Measurements from ENCODE around the gene DCBLD1. TPM values are rescaled to one million over a fixed set of nuclear protein-coding genes. Genes with fewer than 3 reads are reported as not detected.
A peak's percentile ranks its signal among the peaks of the same experiment; 100 is the strongest.

The DCBLD1 gene
- total RNA-seq, 1 experiment from 2014 or later, result 19.5 TPM

GRCh38 chr6:117498159-117498558, 15.7 kb downstream of the DCBLD1 start:
- Histone ChIP-seq H3K4me1 (ENCODE audit: control insufficient read depth in 1 of 2, insufficient read depth in 2 of 2, low read length in 2 of 2) (peaks cover 32 to 57% of the 10 kb centered on the region in 2 experiments), H3K79me2 (ENCODE audit: insufficient read depth, low read length) (peaks cover 76% of the 10 kb centered on the region), H3K27ac (ENCODE audit: low read depth, low read length) (peak overlapping the region; percentile 8; the same call in 1 of the 2 replicates), H2AFZ (ENCODE audit: low read depth, low read length, poor library complexity, severe bottlenecking) (no peak overlapping the region), H3K9me2 (ENCODE audit: insufficient read depth) (no peaks in the 10 kb centered on the region), H3K27me3 (ENCODE audit: insufficient read depth, low read length) (no peaks in the 10 kb centered on the region), H3K4me3 (replicated peaks in 1 of 2; ENCODE audit: low read depth in 1 of 2, low read length in 2 of 2) (peak overlapping the region in 1 of 2 experiments; percentile 15; a peak in 2 of 4 replicates), H4K20me1 (ENCODE audit: insufficient read depth) (no peaks in the 10 kb centered on the region), H3K36me3 (ENCODE audit: control insufficient read depth in 1 of 2, insufficient read depth in 2 of 2, low read length in 2 of 2) (no peaks in the 10 kb centered on the region), H3K4me2 (ENCODE audit: low read length) (peak overlapping the region; percentile 54), H3K9ac (ENCODE audit: low read length) (peak overlapping the region; percentile 21), H3K9me3 (ENCODE audit: control insufficient read depth in 1 of 2, insufficient read depth in 1 of 2, low read depth in 1 of 2, low read length in 2 of 2) (no peaks in the 10 kb centered on the region)
- no peak for DNase-seq (ENCODE audit: low read depth, low spot score)
- intact Hi-C loops (cut with micrococcal nuclease), result no loop called here
- ATAC-seq, result peak; percentile 82
- ChIA-PET CTCF (no interaction called here), RAD21 (ENCODE audit: low non-redundant PET in 1 of 2, low total read pairs in 2 of 2, uncharacterized antibody in 2 of 2, unreplicated experiment in 2 of 2) (no interaction called here), POLR2A (no interaction called here)
- TF ChIP-seq SP1 (IDR thresholded peaks at IDR 0.05; ENCODE audit: low read depth) (peak; percentile 83), POLR2AphosphoS5 (IDR thresholded peaks at IDR 0.05; ENCODE audit: low read depth, low read length) (peak; percentile 30; the same call in 1 of the 2 replicates), SRF (IDR thresholded peaks at IDR 0.05; ENCODE audit: low read depth) (peak; percentile 55; the same call in 1 of the 2 replicates), CEBPB (IDR thresholded peaks at IDR 0.05; ENCODE audit: low read depth) (peak; percentile 62; the same call in 1 of the 2 replicates), CBX3 (IDR thresholded peaks at IDR 0.05; ENCODE audit: low read depth) (peak; percentile 71), ZNF274 (IDR thresholded peaks at IDR 0.05; ENCODE audit: low read depth, low read length) (no peak), SIN3A (IDR thresholded peaks at IDR 0.05; ENCODE audit: low read depth) (0 out of 2 replicates have a peak, but pooled peaks have one; percentile 32), JUND (IDR thresholded peaks at IDR 0.05) (peak; percentile 85), FOSL1 (IDR thresholded peaks at IDR 0.05; ENCODE audit: low read depth) (peak; percentile 93)
- TF ChIP-seq, protein P1, sequence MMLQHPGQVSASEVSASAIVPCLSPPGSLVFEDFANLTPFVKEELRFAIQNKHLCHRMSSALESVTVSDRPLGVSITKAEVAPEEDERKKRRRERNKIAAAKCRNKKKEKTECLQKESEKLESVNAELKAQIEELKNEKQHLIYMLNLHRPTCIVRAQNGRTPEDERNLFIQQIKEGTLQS (IDR thresholded peaks at IDR 0.05), result no peak
- TF ChIP-seq, protein P2, sequence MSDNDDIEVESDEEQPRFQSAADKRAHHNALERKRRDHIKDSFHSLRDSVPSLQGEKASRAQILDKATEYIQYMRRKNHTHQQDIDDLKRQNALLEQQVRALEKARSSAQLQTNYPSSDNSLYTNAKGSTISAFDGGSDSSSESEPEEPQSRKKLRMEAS (IDR thresholded peaks at IDR 0.05), result peak; percentile 45; the same call in 1 of the 2 replicates
- no TSS peak for BruUV-seq (replicated peaks)

GRCh38 chr6:117501722-117502121, 19.2 kb downstream of the DCBLD1 start:
- peaks cover 48% of the 10 kb centered on the region for H3K79me2 ChIP-seq (ENCODE audit: insufficient read depth, low read length)
- no peak for TF ChIP-seq FOSL1 (IDR thresholded peaks at IDR 0.05; ENCODE audit: low read depth)
- no peak for TF ChIP-seq CTCF (IDR thresholded peaks at IDR 0.05 in 2 of 3, conservative IDR thresholded peaks at IDR 0.05 in 1 of 3; ENCODE audit: borderline replicate concordance in 1 of 3, insufficient read depth in 1 of 3, low read depth in 2 of 3, low read length in 2 of 3)
- TF ChIP-seq, protein P2 (IDR thresholded peaks at IDR 0.05), result no peak
- TF ChIP-seq, protein P3, sequence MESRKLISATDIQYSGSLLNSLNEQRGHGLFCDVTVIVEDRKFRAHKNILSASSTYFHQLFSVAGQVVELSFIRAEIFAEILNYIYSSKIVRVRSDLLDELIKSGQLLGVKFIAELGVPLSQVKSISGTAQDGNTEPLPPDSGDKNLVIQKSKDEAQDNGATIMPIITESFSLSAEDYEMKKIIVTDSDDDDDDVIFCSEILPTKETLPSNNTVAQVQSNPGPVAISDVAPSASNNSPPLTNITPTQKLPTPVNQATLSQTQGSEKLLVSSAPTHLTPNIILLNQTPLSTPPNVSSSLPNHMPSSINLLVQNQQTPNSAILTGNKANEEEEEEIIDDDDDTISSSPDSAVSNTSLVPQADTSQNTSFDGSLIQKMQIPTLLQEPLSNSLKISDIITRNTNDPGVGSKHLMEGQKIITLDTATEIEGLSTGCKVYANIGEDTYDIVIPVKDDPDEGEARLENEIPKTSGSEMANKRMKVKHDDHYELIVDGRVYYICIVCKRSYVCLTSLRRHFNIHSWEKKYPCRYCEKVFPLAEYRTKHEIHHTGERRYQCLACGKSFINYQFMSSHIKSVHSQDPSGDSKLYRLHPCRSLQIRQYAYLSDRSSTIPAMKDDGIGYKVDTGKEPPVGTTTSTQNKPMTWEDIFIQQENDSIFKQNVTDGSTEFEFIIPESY (IDR thresholded peaks at IDR 0.05; ENCODE audit: extremely low read depth, insufficient replicate concordance, low read length), result no peak
- no peak for TF ChIP-seq ELF1 (IDR thresholded peaks at IDR 0.05; ENCODE audit: borderline replicate concordance, low read depth)
- TF ChIP-seq POLR2A (IDR thresholded peaks at IDR 0.05; ENCODE audit: borderline replicate concordance, extremely low read depth, insufficient read depth, insufficient read length), result no peak
- TF ChIP-seq, protein P1 (IDR thresholded peaks at IDR 0.05), result no peak
- TF ChIP-seq EGR1 (IDR thresholded peaks at IDR 0.05; ENCODE audit: low read depth), result no peak
- no peak for TF ChIP-seq CEBPB (IDR thresholded peaks at IDR 0.05; ENCODE audit: low read depth)

More at GRCh38 chr6:117501722-117502121, 19.2 kb downstream of the DCBLD1 start:
- Histone ChIP-seq H3K36me3 (ENCODE audit: control insufficient read depth in 1 of 2, insufficient read depth in 2 of 2, low read length in 2 of 2) (peaks cover 3 to 14% of the 10 kb centered on the region in 2 experiments; a peak in 2 of 4 replicates), H4K20me1 (ENCODE audit: insufficient read depth) (no peaks in the 10 kb centered on the region), H3K4me1 (ENCODE audit: control insufficient read depth in 1 of 2, insufficient read depth in 2 of 2, low read length in 2 of 2) (peaks cover 11 to 25% of the 10 kb centered on the region in 2 experiments), H3K9ac (ENCODE audit: low read length) (no peak overlapping the region), H3K4me3 (replicated peaks in 1 of 2; ENCODE audit: low read depth in 1 of 2, low read length in 2 of 2) (no peak overlapping the region), H3K27ac (ENCODE audit: low read depth, low read length) (no peak overlapping the region), H3K27me3 (ENCODE audit: insufficient read depth, low read length) (no peaks in the 10 kb centered on the region), H2AFZ (ENCODE audit: low read depth, low read length, poor library complexity, severe bottlenecking) (no peak overlapping the region), H3K4me2 (ENCODE audit: low read length) (no peak overlapping the region), H3K9me3 (ENCODE audit: control insufficient read depth in 1 of 2, insufficient read depth in 1 of 2, low read depth in 1 of 2, low read length in 2 of 2) (no peaks in the 10 kb centered on the region), H3K9me2 (ENCODE audit: insufficient read depth) (no peaks in the 10 kb centered on the region)
- POLR2A ChIA-PET, result no interaction called here
- DNase-seq (ENCODE audit: low read depth, low spot score) (no peak), ATAC-seq (no peak)
- intact Hi-C loops (cut with micrococcal nuclease), result no loop called here
- RAD21 ChIA-PET (ENCODE audit: low non-redundant PET in 1 of 2, low total read pairs in 2 of 2, uncharacterized antibody in 2 of 2, unreplicated experiment in 2 of 2), result no interaction called here
- no TSS peak for BruUV-seq (replicated peaks)
- CTCF ChIA-PET, result no interaction called here
